DND-41 (cell line): ENCODE results near the gene ALDH3B1.

Source experiments
- CTCF ChIP-seq: IDR thresholded peaks from 2 replicates; pipeline ENCODE4 v1.5.1; 2012; ENCODE audit warnings: borderline replicate concordance, low read length, moderate library complexity, mild to moderate bottlenecking; ENCODE audit not compliant: poor library complexity, severe bottlenecking; ENCODE audit errors: extremely low read depth
- EZH2 ChIP-seq: IDR thresholded peaks from 3 replicates; pipeline ENCODE4 v1.6.1; 2012; ENCODE audit warnings: borderline replicate concordance, low read depth, mild to moderate bottlenecking, moderate library complexity, low read length, inconsistent platforms; ENCODE audit not compliant: severe bottlenecking

- TF ChIP-seq CTCF = no peak
- no peak for TF ChIP-seq EZH2
Observed at GRCh38 chr11:68011051-68011943, 1.2 kb downstream of the ALDH3B1 start.
